Measurements from ENCODE around the gene MRPL44.

Gene MRPL44

GRCh38 chr2:223991611-223992010 is 34.3 kb downstream of the MRPL44 start:
- H2AFZ ChIP-seq (ENCODE audit: low read length), result no peak overlapping the region
- no peaks in the 10 kb centered on the region for H3F3A ChIP-seq (ENCODE audit: low read depth)
- H3K79me2 ChIP-seq (ENCODE audit: insufficient read depth, low read length), result no peaks in the 10 kb centered on the region
- H3K9me2 ChIP-seq (replicated peaks; ENCODE audit: low read depth, low read length), result no peaks in the 10 kb centered on the region
- H3K4me2 ChIP-seq (ENCODE audit: low read depth, low read length, poor library complexity, severe bottlenecking), result no peak overlapping the region
- TF ChIP-seq EZH2phosphoT487 (IDR thresholded peaks at IDR 0.05; ENCODE audit: borderline replicate concordance), result no peak
- TF ChIP-seq CTCF (conservative IDR thresholded peaks at IDR 0.05; ENCODE audit: low read length), result no peak
- no peaks in the 10 kb centered on the region for H4K20me1 ChIP-seq (ENCODE audit: insufficient read depth, low read length, poor library complexity, severe bottlenecking)
- H3K4me3 ChIP-seq (ENCODE audit: low read length, poor library complexity, severe bottlenecking), result no peak overlapping the region
- no peak overlapping the region for H3K9ac ChIP-seq (ENCODE audit: low read depth, low read length, poor library complexity, severe bottlenecking)
- H3K36me3 ChIP-seq (ENCODE audit: insufficient read depth, low read length), result no peaks in the 10 kb centered on the region
- H3K4me1 ChIP-seq (ENCODE audit: insufficient read depth, low read length, poor library complexity, severe bottlenecking), result no peaks in the 10 kb centered on the region
- no peaks in the 10 kb centered on the region for H3K9me3 ChIP-seq (ENCODE audit: insufficient read depth, low read depth, low read length)
- no peaks in the 10 kb centered on the region for H3K27me3 ChIP-seq (ENCODE audit: insufficient read depth, low read length, poor library complexity, severe bottlenecking)

GRCh38 chr2:223993634-223994232 is 36.5 kb downstream of the MRPL44 start:
- Histone ChIP-seq H3K9ac (ENCODE audit: low read depth, low read length, poor library complexity, severe bottlenecking) (no peak overlapping the region), H3F3A (ENCODE audit: low read depth) (no peaks in the 10 kb centered on the region), H3K27me3 (ENCODE audit: insufficient read depth, low read length, poor library complexity, severe bottlenecking) (no peaks in the 10 kb centered on the region), H4K20me1 (ENCODE audit: insufficient read depth, low read length, poor library complexity, severe bottlenecking) (no peaks in the 10 kb centered on the region), H3K36me3 (ENCODE audit: insufficient read depth, low read length) (no peaks in the 10 kb centered on the region), H3K4me1 (ENCODE audit: insufficient read depth, low read length, poor library complexity, severe bottlenecking) (no peaks in the 10 kb centered on the region), H2AFZ (ENCODE audit: low read length) (no peak overlapping the region), H3K4me3 (ENCODE audit: low read length, poor library complexity, severe bottlenecking) (no peak overlapping the region), H3K9me3 (ENCODE audit: insufficient read depth, low read depth, low read length) (no peaks in the 10 kb centered on the region), H3K4me2 (ENCODE audit: low read depth, low read length, poor library complexity, severe bottlenecking) (no peak overlapping the region), H3K79me2 (ENCODE audit: insufficient read depth, low read length) (no peaks in the 10 kb centered on the region), H3K9me2 (replicated peaks; ENCODE audit: low read depth, low read length) (no peaks in the 10 kb centered on the region)
- TF ChIP-seq CTCF (conservative IDR thresholded peaks at IDR 0.05; ENCODE audit: low read length), result peak; percentile 89
- no peak for TF ChIP-seq EZH2phosphoT487 (IDR thresholded peaks at IDR 0.05; ENCODE audit: borderline replicate concordance)

- Histone ChIP-seq H3K4me1 (ENCODE audit: insufficient read depth, low read length, poor library complexity, severe bottlenecking) (no peaks in the 10 kb centered on the region), H3K9me2 (replicated peaks; ENCODE audit: low read depth, low read length) (no peaks in the 10 kb centered on the region), H3F3A (ENCODE audit: low read depth) (no peaks in the 10 kb centered on the region), H3K9me3 (ENCODE audit: insufficient read depth, low read depth, low read length) (no peaks in the 10 kb centered on the region), H4K20me1 (ENCODE audit: insufficient read depth, low read length, poor library complexity, severe bottlenecking) (no peaks in the 10 kb centered on the region), H3K36me3 (ENCODE audit: insufficient read depth, low read length) (no peaks in the 10 kb centered on the region), H3K4me2 (ENCODE audit: low read depth, low read length, poor library complexity, severe bottlenecking) (no peak overlapping the region), H3K79me2 (ENCODE audit: insufficient read depth, low read length) (no peaks in the 10 kb centered on the region), H3K4me3 (ENCODE audit: low read length, poor library complexity, severe bottlenecking) (no peak overlapping the region), H3K27me3 (ENCODE audit: insufficient read depth, low read length, poor library complexity, severe bottlenecking) (no peaks in the 10 kb centered on the region), H2AFZ (ENCODE audit: low read length) (no peak overlapping the region), H3K9ac (ENCODE audit: low read depth, low read length, poor library complexity, severe bottlenecking) (no peak overlapping the region)
- TF ChIP-seq EZH2phosphoT487 (IDR thresholded peaks at IDR 0.05; ENCODE audit: borderline replicate concordance) (no peak), CTCF (conservative IDR thresholded peaks at IDR 0.05; ENCODE audit: low read length) (no peak)
These were observed 37.4 kb downstream of the MRPL44 start for GRCh38 chr2:223994562-223995162.
